Measurements from ENCODE around the gene RAP1A. TPM values are rescaled to one million over a fixed set of nuclear protein-coding genes. Genes with fewer than 3 reads are reported as not detected.
"Not testable (repeated sequence)": the region's sequence is repeated elsewhere in the genome, so short reads cannot be mapped to it uniquely, and the experiment has no call there.

The RAP1A gene
- total RNA-seq, 2 donors from 2014 or later, result 84.2 to 103 TPM

- intact Hi-C loops (cut with DNase I), result loop anchor here in 1 of 2 donors (2.0 kb wide), 1 partner anchor 19 kb away; no protein-coding TSS in a partner anchor
- peak; percentile 82 to 85 for ATAC-seq
- peak; percentile 91 for DNase-seq
These were observed 119.8 kb downstream of the RAP1A start, which contains the start of gene INKA2 for GRCh38 chr1:111739194-111739924. TSS of gene INKA2 (minus strand) at chr1:111739395. CDS start at chr1:111739242, 153 bp downstream.

- peak; percentile 48 to 62 for ATAC-seq
- peak; percentile 84 for DNase-seq
- intact Hi-C loops (cut with DNase I), result loop anchor here in 1 of 2 donors (2.0 to 5.0 kb wide), 2 partner anchors 19 to 233 kb away; no protein-coding TSS in a partner anchor
These were observed 120.6 kb downstream of the RAP1A start for GRCh38 chr1:111739925-111740765.

DNA sequence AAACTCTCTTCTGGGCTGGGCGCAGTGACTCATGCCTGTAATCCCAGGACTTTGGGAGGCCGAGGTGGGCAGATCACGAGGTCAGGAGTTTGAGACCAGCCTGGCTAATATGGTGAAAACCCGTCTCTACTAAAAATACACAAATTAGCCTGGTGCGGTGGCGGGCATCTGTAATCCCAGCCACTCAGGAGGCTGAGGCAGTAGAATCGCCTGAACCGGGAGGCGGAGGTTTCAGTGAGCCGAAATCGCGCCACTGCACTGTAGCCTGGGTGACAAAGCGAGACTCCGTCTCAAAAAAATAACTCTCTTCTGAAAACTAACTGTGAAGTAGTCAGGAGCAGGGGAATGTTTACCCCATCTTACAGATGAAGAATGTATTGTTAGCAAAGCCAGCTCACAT lies 122.7 kb downstream of the RAP1A start:
- not testable (repeated sequence) for DNase-seq, ATAC-seq
- intact Hi-C loops (cut with DNase I), result loop anchor here in 1 of 2 donors (5.0 kb wide), 1 partner anchor 235 kb away; no protein-coding TSS in a partner anchor

DNA sequence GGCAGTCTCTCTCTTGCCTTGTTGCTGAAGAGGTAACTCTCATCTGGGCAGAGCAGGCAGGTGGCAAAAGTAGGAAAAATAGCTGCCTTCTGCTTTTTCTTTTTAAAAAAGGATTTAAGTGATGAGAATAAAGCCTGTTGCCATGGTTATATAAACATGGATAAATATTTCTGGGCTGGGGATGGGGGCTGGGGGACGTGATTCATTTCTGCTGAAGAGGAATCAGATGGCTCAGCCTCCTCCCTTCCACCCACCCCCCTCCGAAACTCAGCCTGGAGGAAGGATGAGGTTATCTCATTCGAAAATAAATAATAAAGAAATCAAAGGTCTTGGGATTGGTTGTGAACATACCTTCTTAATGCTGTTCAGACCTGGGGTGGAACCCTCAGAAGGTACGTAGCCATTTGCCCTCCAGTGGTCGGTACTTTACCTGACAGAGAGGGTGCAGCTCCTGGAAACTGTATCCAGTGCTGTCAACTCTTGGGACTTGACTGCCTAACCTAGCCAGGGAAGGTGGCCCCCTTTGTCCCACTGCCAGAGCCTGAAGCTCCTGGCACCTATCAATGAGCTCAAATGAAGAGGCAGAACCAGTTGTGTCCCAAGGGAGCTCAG lies 123.5 kb downstream of the RAP1A start:
- intact Hi-C loops (cut with DNase I), result loop anchor here in 1 of 2 donors (5.0 kb wide), 1 partner anchor 236 kb away; no protein-coding TSS in a partner anchor
- DNase-seq (no peak), ATAC-seq (no peak)

DNA sequence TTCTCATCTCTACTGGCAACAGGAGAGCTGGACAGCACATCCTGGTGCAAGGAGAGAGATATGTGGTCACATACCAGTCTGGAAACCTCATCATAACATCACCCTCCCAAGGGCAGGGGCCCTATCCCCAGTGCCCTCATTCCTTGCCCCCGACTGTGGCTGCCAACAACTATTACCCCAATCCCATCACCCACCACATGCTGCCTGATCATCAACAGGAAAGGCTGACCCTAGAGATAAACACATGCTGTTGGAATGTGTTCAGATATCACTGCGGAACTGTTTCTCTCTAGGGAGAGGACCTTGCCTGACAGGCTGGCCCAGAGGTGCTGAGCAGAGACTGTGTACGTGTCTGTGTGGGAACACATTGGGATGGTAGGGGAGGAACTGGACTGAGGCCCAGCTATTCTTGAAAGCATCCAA lies 124.1 kb downstream of the RAP1A start:
- ATAC-seq (peak; percentile 5 to 23), DNase-seq (no peak)
- intact Hi-C loops (cut with DNase I), result loop anchor here in 1 of 2 donors (5.0 kb wide), 1 partner anchor 236 kb away; no protein-coding TSS in a partner anchor

- intact Hi-C loops (cut with DNase I), result loop anchor here in 1 of 2 donors (2.0 kb wide), 1 partner anchor 31 kb away; no protein-coding TSS in a partner anchor
- no peak for DNase-seq
- ATAC-seq, result peak in 1 of 2 donors; percentile 14
These were observed 126.4 kb downstream of the RAP1A start for GRCh38 chr1:111745675-111746613.

GRCh38 chr1:111746614-111746999 lies 127.0 kb downstream of the RAP1A start:
- intact Hi-C loops (cut with DNase I), result loop anchor here in 1 of 2 donors (2.0 kb wide), 1 partner anchor 32 kb away; no protein-coding TSS in a partner anchor
- no peak for ATAC-seq
- no peak for DNase-seq

DNA sequence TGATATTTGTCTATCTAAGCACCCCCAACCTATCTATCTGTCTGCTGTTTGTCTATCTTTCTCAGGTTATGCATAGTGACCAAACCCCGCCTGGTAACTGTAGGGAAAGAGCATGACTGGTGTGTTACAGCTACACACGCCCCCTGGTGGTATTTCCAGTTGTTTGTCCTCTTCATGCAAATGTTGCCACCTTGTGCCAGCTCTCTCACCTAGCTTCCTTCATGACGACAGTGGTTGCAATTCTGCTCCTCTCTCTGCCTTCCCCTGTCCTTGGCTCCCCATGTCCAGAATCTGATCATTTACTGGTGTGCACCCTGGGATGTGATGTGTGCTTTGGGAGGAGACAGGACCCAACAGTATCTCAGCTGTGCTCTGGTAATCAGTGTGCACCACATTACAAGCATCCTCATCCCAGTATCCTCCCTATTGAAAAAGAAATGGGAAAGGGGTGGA lies 127.7 kb downstream of the RAP1A start:
- intact Hi-C loops (cut with DNase I), result loop anchor here in 1 of 2 donors (2.0 kb wide), 1 partner anchor 33 kb away; no protein-coding TSS in a partner anchor
- peak in 1 of 2 donors; percentile 49 for ATAC-seq
- DNase-seq, result peak; percentile 67

- no peak for ATAC-seq
These were observed 128.4 kb downstream of the RAP1A start for GRCh38 chr1:111747947-111748346.

GRCh38 chr1:111749628-111750027 lies 130.0 kb downstream of the RAP1A start:
- intact Hi-C loops (cut with DNase I), result loop anchor here (5.0 to 10.0 kb wide), 3 partner anchors 32 to 267 kb away; no protein-coding TSS in a partner anchor
- DNase-seq (no peak), ATAC-seq (no peak)

More at GRCh38 chr1:111747947-111748346, 128.4 kb downstream of the RAP1A start:
- no peak for DNase-seq
- intact Hi-C loops (cut with DNase I), result loop anchor here in 1 of 2 donors (2.0 kb wide), 1 partner anchor 33 kb away; no protein-coding TSS in a partner anchor

DNA sequence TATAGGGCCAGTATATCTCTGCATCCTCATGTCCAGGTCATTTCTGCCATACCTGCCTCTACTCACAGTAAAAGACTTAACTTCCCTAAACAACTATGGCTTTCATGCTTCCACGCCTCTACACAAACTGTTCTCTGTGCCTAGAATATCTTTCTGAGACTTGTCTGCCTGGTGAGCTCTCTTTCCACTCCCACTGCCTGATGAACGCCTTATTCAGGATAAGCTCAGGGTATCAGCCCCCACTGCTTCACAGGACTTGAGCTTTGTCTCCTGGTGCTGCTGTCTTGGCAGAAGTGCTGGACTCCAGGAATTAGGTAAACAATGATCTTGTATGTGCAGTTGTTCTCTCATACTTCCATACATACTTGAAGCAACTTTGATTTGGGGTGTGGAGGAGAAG lies 131.3 kb downstream of the RAP1A start:
- no peak for DNase-seq
- ATAC-seq, result no peak
- intact Hi-C loops (cut with DNase I), result loop anchor here (5.0 to 10.0 kb wide), 3 partner anchors 34 to 269 kb away; no protein-coding TSS in a partner anchor

- ATAC-seq, result no peak
- DNase-seq, result no peak
- intact Hi-C loops (cut with DNase I), result loop anchor here (5.0 to 10.0 kb wide), 3 partner anchors 35 to 270 kb away; no protein-coding TSS in a partner anchor
These were observed 132.5 kb downstream of the RAP1A start for GRCh38 chr1:111751906-111752575.

DNA sequence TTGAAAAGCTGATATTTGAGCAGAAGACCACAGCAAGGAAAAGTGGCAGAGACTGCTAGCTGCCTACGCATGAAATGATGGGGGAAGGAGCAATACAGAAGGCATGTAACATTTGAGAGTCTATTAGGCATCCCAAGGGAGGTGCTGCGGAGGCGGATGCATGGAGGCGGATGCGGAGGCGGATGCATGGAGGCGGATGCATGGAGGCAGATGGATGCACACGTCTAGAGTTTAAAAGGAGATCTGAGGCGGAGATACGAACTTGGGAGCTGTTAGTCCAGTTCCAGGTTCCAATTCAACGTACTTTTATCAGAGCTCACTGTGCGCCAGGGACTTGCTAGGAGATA lies 135.4 kb downstream of the RAP1A start:
- intact Hi-C loops (cut with DNase I), result loop anchor here (2.0 to 10.0 kb wide), 4 partner anchors 38 to 273 kb away; no protein-coding TSS in a partner anchor
- peak; percentile 74 for DNase-seq
- ATAC-seq, result peak; percentile 13 to 39

- intact Hi-C loops (cut with DNase I), result loop anchor here (2.0 to 10.0 kb wide), 2 partner anchors 41 to 271 kb away; no protein-coding TSS in a partner anchor
- ATAC-seq (peak; percentile 97 to 98), DNase-seq (peak; percentile 94)
These were observed 135.9 kb downstream of the RAP1A start, which contains the start of gene DDX20 for GRCh38 chr1:111755331-111756123. TSS of gene DDX20 (plus strand) at chr1:111755901. CDS start at chr1:111755925, 24 bp downstream.

- ATAC-seq (peak; percentile 16 to 45), DNase-seq (no peak)
- intact Hi-C loops (cut with DNase I), result loop anchor here in 1 of 2 donors (10.0 kb wide), 1 partner anchor 271 kb away; no protein-coding TSS in a partner anchor
These were observed 136.5 kb downstream of the RAP1A start for GRCh38 chr1:111756124-111756513.

DNA sequence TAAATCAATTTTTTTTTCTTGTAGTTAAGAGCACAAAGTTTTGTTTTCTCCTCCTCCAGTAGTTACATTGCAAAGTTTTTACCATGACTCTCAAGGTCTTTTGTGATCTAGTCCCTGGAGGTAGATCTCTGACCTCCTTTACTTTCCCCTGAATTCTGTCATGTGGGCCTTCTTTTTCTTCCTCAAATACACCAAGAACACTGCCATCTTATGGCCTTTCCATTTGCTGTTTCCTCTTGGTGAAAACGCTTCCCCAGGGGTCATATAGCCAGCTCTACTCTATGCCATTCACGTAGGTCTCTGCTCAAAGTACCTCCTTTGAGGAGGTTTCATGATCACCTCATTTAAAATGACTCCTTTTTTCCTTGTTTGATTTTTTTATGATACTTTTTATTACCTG lies 138.8 kb downstream of the RAP1A start:
- intact Hi-C loops (cut with DNase I), result loop anchor here in 1 of 2 donors (10.0 kb wide), 1 partner anchor 274 kb away; no protein-coding TSS in a partner anchor
- ATAC-seq, result no peak
- no peak for DNase-seq

Measured in left cardiac atrium (tissue), 4 donors.